ENCODE measurements around the gene RFX7.

GRCh38 chr15:56241374-56242105, 2.1 kb downstream of the RFX7 start:
- TF ChIP-seq CTCF (IDR thresholded peaks at IDR 0.05 in 8 of 11, conservative IDR thresholded peaks at IDR 0.05 in 3 of 11) (no peak), POLR2AphosphoS5 (IDR thresholded peaks at IDR 0.05) (no peak), POLR2A (IDR thresholded peaks at IDR 0.05) (no peak)

Data from spleen (tissue), 7 donors.